Cardiac septum (tissue), 1 donor: ENCODE data around the gene KCTD17. TPM values are rescaled to one million over a fixed set of nuclear protein-coding genes. Genes with fewer than 3 reads are reported as not detected.

Experiments used
- DNase-seq: peaks from one replicate; pipeline ENCODE4 v3.0.0-alpha.2; 2020; ENCODE audit warnings: low spot score
- intact Hi-C: fragments of 100-400 bp; cut with DNase I; formaldehyde crosslinking; loops from one replicate; pipeline ENCODE4 v1.14.0; 2022
- total RNA-seq: library from RNA; stranded (reverse); fragmentation: NEBNext Ultra II Directional; extraction: Animal tissue kit (Norgen Biotek cat#: 25700); gene quantifications from one replicate; pipeline ENCODE4 v1.2.1, GENCODE V29; 2021
- donor health status: DM: no; HTN: no; CAD: no.

Gene KCTD17
- total RNA-seq, 1 donor from 2014 or later = 50.2 TPM

DNA sequence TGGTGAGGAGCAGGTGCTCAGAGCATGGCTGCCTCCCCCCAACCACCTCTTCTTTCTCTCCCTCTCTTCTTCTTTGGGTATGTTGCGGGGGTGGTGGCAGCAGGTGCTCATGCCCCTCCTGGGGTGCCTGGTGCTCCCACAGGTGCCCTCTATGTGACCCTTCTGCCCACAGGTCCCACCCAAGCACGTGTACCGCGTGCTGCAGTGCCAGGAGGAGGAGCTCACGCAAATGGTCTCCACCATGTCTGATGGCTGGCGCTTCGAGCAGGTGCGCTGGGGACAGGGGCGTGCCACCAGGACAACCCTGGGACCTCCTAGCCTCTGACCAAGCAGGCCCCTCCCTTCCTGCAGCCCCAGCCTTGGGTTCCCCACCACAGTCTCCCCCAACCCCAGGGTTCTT is 5.7 kb downstream of the KCTD17 start:
- DNase-seq = no peak
- intact Hi-C loops = no loop called here

DNA sequence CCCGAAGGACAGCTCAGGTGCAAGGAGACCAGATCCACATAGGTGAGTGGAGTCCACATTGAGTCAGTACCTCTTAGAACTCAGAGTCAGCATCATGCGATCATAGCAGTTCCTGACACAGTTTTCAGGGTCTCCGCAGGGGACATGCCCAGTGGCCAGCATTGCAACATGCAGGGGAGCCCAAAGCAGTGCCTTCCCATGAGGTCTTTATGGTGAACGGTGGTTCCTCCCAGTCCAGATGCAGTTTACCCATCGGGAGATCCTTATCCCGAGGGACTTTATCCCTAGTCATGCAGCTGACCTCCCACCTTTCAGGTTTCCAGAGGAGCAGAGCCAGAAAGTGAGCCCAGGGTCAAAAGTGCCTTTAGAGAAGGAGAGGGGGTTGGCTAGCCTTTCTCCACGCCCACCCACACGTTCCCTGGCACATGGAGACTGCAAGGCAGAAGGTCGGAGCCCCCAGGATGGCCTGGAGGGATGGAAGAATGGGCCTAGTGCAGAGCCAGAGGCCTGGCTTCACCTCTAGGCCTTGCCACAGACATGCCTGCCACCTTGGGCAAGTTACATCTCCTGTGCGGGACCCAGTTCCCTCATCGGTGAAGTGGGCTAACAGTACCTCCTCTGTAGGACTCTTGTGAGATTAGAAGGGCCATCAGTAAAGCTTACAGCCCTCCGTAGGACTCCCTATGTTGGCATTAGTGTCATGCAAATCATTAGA is 6.4 kb downstream of the KCTD17 start:
- intact Hi-C loops = no loop called here
- DNase-seq = no peak

DNA sequence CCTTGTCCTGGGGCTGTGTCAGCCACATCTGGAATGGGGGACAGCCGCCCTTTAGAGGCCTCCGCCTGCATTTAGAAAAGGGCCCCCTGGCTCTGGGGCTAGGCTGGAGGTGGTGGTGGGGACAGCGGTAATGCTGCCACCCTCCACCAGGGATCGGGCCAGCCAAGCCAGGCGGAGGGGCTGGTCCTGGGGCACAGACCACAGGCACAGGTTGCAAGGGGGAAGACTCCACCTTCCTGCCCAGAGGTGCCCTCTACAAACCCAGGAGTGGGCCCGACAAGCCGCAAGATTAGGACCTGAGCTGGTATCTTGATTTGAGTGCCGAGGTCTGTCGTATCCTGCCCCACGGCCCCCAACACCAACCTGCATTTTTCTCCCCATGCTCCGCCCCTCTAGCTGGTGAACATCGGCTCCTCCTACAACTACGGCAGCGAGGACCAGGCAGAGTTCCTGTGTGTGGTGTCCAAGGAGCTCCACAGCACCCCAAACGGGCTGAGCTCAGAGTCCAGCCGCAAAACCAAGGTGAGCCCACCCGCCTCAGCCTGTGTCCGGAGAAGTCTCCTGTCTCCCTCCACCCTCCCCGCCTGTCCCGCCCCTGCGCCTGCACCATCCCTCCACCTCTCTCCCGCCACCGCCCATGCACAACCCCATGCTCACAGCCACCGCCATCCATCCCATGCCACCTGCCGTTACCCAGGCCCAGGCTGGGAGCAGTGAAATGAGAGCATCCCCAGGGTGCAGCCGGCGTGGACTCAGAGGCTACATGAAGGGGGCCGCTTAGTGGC is 7.6 kb downstream of the KCTD17 start:
- intact Hi-C loops = no loop called here
- no peak for DNase-seq

DNA sequence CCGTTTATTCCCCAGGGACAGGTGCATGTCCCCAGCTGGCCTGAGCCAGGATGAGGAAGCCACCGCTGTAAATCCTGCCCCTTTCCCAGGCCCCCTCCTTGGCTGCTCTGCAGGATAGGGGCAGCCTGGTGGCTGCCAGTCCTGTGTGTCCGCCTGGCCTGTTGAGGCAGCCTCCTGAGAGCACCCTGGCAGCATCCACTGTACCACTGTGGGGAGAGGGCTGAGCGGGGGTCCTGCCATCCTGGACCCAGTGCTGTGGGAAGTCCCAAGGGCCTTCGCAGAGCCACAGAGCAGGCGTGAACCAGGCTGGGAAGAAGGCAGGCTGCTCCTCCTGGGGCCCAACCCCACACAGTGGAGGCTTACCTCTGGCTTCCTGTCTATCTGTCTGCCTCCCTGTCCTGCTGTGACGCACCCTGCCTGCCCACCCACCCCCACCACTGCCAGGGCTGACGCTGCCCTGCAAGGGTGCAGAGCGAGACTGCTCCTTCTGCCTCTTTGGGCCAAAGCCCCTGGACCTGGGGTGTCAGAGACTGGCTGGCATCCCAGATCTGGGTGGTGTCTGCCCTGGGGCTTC is 8.4 kb downstream of the KCTD17 start:
- no peak for DNase-seq
- intact Hi-C loops = no loop called here

DNA sequence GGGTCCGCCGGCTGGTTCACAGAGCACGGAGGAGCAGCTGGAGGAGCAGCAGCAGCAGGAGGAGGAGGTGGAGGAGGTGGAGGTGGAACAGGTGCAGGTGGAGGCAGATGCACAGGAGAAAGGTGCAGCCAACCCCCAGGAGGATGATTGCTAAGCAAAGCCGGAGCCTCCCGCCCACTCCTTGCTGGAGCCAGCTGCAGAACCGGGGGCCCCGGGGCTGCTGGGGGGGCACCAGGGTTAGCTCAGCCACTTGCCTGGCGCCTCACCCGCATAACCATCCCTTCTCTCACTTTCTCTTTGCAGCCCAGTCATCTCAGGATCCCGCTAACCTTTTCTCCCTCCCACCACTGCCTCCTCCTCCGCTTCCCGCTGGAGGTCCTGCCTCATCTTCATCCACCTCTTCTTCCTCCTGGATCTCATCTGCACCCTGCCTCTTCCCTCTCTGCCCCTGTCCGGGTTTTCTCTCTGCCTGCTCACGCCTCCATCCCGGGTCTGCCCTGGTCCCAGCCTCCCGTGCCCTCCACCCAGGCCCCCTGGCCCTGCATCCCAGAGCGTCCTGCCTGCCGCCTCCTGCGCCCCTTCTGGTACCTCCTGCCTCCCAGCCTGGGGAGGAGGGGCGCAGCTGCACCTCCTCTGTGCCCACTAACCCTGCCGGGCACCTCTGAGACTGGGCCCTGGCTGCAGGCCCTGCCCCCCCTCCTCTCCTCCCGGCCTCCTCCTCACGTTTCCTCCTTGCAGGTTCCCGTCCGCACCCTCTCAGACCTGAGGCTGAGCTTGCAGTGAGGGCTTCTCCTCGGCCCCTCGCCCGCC is 9.5 kb downstream of the KCTD17 start:
- intact Hi-C loops = no loop called here
- no peak for DNase-seq

DNA sequence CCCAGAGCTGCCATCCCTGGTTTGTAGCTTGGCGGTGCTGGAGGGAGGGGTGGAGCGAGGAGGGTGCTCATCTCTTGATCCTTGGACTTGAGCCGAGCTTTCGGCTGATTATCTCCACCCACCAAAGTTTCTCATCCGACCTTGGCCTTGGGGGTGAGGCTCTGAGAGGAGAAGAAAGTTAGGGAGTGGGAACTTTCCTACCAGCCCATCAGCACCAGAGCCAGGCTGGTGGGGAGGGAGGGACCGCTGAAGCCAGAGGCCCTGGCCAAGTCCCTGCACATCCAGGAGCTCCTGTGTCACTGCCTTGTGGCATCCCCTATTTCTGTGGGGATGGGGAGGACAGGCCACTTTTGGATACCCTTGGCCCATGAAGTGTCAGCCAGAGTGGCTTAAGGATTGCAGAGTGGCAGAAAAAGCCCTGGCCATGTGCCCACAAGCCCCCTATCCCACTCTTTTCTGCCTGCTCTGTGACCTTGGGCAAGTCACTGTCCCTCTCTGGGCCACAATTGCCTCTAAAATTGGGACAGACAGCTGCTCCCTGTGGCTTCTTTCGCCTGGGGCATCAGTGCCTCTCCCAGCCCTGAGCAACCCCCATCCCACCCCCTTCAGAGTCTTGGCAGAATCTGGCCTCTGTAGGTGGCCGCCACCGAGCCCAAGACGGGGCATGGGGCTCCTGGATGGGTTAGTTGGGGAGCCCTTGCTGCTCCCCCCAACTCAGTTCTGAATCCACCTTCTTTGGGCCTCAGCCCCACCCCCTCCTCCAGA is 10.3 kb downstream of the KCTD17 start:
- intact Hi-C loops = no loop called here

DNA sequence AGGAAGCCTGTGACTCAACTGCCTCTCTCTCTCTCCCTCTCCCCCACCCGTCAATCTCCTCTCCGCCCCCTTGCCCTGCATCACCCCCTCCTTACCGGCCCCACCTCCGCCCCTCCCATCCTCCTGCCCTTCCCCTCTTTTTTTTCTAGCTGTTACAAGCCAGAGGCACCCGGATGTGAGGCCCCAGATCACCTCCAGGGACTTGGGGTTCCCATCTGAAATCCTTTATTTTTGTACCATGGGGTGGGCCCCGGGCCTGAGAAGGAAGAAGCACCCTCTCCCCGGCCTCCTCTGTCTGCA is 10.8 kb downstream of the KCTD17 start:
- DNase-seq = no peak
- intact Hi-C loops = no loop called here

More for the DNA sequence above, 10.3 kb downstream of the KCTD17 start:
- no peak for DNase-seq

DNA sequence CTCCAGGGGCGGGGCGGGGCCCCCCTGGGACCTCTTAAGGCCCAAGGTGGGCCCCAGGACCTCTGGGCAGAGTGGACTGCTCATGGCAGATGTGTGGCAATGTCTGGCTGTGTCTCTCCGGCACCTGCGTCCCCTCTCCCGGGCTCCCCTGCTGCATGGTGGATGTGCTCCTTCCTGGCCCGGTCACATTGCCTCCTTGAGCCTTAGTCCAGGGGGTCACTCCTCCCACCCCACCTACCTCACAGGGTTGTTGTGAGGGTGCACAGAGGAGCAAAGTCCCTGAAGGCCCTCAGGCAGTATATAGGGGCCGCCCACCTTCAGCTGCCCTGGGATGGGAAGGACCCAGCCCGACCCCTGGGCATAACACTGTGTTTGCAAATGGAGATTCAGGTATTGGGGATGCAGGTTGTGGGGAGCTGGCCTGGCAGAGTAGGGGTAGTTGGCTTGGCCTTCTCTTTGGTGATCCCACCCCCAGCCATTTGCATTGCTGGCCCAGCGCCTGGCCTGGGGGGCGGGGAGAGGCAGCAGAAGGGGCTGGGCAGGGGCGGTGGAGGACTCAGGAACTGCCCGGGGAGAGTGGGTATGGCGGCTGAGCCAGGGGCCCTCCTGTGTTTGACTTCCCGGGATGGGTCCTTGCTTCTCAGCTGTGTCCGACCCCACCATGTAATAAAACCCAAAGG is 11.3 kb downstream of the KCTD17 start:
- DNase-seq = no peak
- intact Hi-C loops = no loop called here

DNA sequence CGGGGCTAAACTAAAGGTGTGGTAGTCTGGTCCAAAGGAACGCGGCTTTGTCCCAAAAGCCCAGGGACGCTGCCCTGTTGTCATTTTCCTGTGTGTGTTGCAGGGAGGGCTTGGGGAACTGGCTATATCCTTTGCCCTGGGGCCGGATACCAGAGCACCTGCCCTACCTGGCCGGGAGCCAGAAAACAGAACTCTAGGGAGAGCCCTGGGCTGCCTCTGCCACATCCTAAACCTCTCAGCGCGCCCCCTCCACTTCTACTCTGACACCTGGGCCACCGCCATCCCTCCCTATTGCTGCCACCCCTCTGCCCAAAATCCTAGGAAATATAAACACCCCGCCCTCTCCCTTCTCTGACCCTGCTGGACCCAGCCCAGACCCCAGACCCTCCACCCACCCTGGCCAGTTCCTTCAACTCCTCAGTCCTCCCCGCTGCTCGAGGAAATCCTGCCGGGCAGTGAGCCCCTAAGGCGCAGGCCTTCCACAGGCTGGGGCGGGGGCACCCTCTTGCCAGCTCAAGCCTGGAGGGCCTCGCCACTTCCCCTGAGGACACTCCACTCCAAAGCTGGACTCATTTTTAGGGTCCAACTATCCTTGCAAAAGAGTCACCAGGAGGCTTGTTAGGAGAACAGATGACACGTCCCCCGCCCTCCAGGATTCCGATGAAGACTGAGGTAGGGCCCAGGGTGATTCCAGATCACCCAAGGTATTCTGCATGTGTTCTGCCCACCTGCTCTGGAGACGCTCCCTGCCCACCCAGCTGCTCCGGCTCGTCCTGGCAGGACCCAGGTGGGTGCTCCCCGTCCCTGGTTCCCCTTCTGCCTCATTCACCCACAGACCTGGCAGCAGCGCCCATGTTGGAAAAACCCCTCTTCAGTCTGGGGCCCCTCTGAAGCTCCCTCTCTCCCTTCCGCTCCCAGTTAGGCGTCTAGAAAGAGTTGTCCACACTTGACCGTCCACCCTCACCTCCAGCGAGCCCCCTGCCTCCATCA is 12.2 kb downstream of the KCTD17 start:
- no peak for DNase-seq
- intact Hi-C loops = no loop called here

DNA sequence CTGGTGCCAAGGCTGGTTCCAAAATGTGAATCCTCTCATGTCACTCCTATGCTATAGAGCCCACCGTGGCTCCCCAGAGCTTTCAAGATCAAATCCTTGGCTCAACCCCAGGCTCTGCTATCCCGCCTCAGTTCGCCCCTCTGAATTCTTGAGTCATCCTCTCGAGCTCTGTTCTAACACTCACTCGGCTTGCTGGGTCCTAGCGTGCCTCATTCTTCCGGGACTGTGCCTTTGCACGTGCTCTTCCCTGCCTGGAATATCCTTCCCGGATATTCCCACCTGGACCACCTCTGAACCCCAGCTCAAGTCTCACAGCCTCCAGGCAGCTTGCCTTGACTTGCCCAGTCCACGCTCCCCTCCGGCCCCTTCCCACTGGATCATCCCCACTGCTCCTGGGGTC is 13.0 kb downstream of the KCTD17 start:
- intact Hi-C loops = no loop called here
- DNase-seq = no peak

DNA sequence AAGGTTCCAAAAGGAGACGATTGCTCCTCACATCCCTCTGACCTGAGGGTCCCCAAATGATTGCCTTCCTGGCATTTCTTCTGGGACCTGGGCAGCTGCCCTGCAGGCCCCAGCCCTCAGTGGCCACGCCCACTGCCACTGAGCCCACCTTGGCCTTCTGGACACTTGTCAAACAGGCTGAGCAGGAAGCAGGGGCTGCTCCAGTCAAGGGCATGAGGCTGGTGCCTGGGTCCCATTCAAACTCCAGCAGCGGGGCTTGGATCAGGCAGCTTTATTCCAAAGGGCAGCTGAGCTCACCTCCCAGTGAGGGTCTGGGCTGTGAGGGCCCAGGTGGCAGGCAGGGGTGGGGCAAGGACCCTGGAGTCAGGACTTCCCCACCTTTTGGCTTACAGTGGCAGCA is 13.6 kb downstream of the KCTD17 start:
- intact Hi-C loops = no loop called here
- no peak for DNase-seq

DNA sequence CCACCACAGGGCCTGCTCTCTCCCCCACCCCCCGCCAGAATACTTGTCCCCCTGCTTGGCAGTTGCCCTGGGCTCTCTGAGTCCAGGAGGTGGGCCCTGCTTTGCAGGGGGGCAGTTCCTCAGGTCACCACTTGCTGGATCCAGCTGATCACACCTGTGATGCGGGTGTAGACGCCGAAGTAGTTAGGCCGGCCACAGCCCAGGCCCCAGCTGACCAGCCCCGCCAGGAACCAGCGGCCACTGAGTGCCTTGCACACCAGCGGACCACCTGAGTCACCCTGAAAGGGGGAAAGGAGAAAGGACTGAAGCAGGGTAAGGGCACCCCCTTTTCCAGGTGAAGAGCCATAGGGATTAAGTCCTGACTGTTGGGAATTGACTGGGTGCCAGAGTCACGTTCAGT is 14.4 kb downstream of the KCTD17 start:
- intact Hi-C loops = no loop called here
- DNase-seq = no peak

DNA sequence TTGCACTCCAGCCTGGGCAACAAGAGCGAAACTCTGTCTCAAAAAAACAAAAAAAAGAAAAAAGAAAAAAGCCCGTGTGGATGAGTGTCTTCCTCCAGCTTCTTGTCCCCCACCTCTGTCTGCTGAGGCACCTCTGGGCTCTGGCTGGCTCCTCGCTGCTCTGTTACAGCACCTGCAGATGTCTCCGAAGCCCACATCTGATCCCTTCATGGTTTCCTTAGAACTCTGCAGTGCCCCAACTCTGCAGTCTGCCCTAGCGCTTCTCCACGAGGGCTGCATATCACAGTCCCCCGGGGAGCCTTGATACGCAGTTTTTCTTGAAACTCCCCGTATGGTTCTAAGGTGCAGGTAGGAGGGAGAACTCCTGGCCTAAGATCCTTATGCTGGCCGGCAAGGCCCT is 15.9 kb downstream of the KCTD17 start:
- intact Hi-C loops = no loop called here
- no peak for DNase-seq

DNA sequence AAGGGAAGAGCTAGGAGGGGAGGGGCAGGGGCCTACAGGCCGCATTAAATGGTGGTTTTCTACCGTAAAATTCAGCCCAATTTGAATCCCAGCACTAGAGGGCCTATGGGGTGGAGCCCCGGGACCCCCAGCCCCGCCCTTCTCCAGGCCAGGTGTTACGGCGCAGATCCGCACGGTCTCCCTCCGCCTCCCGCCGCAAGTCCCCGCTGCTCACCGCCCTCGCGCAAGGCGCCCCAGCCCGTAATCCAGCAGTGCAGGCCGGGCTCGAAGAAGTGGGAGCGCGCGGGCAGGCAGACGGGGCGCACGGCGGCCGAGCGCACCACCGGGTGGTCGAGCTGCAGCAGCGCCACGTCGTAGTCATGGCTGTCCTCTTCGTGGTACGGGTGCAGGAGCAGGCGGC is 17.3 kb downstream of the KCTD17 start:
- intact Hi-C loops = no loop called here

DNA sequence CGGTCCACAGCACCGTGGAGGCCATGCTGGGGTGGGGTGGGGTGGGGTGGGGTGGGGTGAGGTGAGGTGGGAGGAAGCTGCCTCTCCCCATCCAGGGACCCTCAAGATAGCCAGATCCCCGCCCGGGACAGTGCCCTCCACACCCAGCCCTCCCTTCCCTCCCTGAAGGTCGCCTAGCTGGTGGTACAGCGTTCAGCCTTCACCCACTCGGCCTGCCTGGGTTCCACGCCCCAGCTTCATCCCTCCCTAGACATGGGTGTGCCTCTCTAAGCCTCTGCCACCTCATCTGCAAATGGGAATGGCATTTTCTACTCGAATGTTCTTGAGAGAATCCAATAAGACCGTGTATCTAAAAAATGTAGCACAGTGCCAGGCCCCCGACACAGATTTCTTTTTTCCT is 17.8 kb downstream of the KCTD17 start:
- intact Hi-C loops = no loop called here
- DNase-seq = no peak

More for the DNA sequence above, 17.3 kb downstream of the KCTD17 start:
- DNase-seq = no peak

DNA sequence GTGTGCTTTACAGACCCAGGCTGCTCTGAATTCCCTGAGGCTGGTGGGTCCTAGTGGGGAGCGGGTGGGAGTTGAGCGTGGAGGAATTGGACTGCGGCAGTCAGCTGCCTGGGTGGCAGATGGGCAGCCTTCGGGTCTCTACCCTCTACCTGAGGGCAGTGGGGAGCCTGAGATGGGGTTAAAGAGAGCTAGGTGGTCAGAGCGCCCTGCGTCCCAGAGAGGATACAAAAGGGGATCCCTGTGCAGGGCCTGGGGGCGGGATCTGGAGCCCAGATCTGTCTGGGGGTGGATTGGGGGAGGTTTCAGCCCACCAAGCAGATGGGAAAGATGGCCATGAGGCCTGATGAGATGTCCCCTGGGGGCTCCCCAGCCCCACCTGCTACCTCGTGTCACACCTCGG is 18.2 kb downstream of the KCTD17 start:
- DNase-seq = no peak
- intact Hi-C loops = no loop called here

DNA sequence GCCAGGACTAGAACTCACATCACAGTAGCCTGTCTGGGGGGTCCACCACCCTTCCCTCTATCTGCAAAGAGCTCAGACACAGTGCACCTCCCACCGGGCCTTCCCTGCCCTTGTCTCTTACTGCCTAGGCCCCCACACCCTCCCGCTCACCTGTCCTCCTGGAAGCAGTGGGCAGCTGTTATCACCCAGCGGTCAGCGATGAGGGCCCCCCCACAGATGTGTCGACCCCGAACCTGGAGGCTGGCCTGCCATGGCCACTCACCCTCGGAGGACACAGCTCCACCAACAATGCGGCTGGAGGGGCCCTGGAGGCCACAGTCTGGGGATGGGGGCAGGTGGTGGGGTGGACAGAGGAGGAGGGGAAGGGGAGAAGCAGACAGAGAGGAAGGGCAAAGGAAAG is 18.8 kb downstream of the KCTD17 start:
- intact Hi-C loops = no loop called here
- no peak for DNase-seq

DNA sequence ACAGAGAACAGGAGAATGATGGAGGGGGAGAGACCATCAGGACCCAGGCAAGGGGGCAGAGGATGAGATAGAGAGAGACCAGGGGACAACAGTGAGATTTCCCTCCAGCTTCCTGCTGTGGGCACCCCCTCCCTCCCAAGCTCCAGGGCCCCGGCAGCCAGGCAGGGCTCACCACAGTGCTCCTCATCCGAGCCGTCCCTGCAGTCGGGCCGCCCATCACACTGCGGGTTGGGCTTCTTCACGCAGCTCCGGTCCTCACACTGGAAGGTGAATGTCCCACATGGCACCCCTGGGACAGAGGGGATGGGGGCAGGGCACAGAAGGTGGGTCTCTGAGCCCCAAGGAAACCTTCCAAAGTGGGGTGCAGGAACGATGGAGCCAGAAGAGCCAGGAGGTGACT is 19.2 kb downstream of the KCTD17 start:
- no peak for DNase-seq
- intact Hi-C loops = no loop called here
